ENCODE data around the gene PCBP3. TPM values are rescaled to one million over a fixed set of nuclear protein-coding genes. Genes with fewer than 3 reads are reported as not detected.

PCBP3 gene
- total and polyA plus RNA-seq, 2 of the 8 experiments (the other 6 are each of a cell fraction or from before 2014, with no cell fraction given), result 3.5 to 6.3 TPM

- Histone ChIP-seq H2BK5ac (ENCODE audit: low read depth, low read length) (no peak overlapping the region), H4K20me1 (replicated peaks in 1 of 2; ENCODE audit: control insufficient read depth in 1 of 2, insufficient read depth in 2 of 2, low read length in 2 of 2) (peaks cover 0 to 2% of the 10 kb centered on the region in 2 experiments), H3K18ac (ENCODE audit: extremely low read depth, low read length) (no peak overlapping the region), H2BK15ac (ENCODE audit: low read length) (no peak overlapping the region), H4K8ac (ENCODE audit: extremely low read depth, insufficient read depth, low read length) (peak overlapping the region; percentile 54; the same call in 1 of the 2 replicates), H3K4ac (replicated peaks; ENCODE audit: insufficient read length, low read depth, low read length) (no peak overlapping the region), H3K4me3 (ENCODE audit: extremely low read depth in 1 of 4, insufficient read depth in 2 of 4, low read depth in 3 of 4, low read length in 4 of 4) (no peak overlapping the region), H3K9me3 (ENCODE audit: insufficient read depth in 2 of 2, low read depth in 1 of 2, low read length in 1 of 2) (no peaks in the 10 kb centered on the region), H2AFZ (ENCODE audit: low read length) (no peak overlapping the region), H3K79me1 (ENCODE audit: low read depth, low read length) (no peaks in the 10 kb centered on the region; the same call in 1 of the 2 replicates), H2BK20ac (ENCODE audit: low read length) (no peak overlapping the region), H2BK12ac (ENCODE audit: low read depth, low read length) (peak overlapping the region; percentile 39; the same call in 1 of the 2 replicates), H3K14ac (ENCODE audit: insufficient read length) (no peak overlapping the region), H2BK120ac (replicated peaks; ENCODE audit: low read depth, low read length) (no peak overlapping the region), H3K27ac (ENCODE audit: low read depth, low read length) (no peak overlapping the region), H3K23me2 (ENCODE audit: low read depth, low read length) (no peaks in the 10 kb centered on the region; the same call in 1 of the 2 replicates), H3K36me3 (ENCODE audit: control insufficient read depth in 2 of 4, insufficient read depth in 4 of 4, low read length in 3 of 4) (no peaks in the 10 kb centered on the region), H3K27me3 (replicated peaks in 1 of 4; ENCODE audit: control insufficient read depth in 3 of 4, extremely low read depth in 1 of 4, insufficient read depth in 3 of 4, low read length in 3 of 4) (no peaks in the 10 kb centered on the region), H3K4me2 (ENCODE audit: insufficient read depth in 1 of 2, low read depth in 2 of 2, low read length in 2 of 2) (no peak overlapping the region), H3K23ac (ENCODE audit: insufficient read length) (no peak overlapping the region), H2AK5ac (ENCODE audit: low read depth, low read length) (no peak overlapping the region), H4K91ac (replicated peaks; ENCODE audit: insufficient read length, low read length) (no peak overlapping the region), H3K4me1 (replicated peaks in 1 of 4; ENCODE audit: control insufficient read depth in 3 of 4, insufficient read depth in 4 of 4, low read length in 3 of 4) (0 out of 7 replicates have a peak, but pooled peaks cover 0 to 2% (median 0%) of the 10 kb centered on the region in 4 experiments), H3K9ac (replicated peaks in 1 of 4; ENCODE audit: extremely low read depth in 1 of 4, low read depth in 3 of 4, low read length in 3 of 4) (no peak overlapping the region), H3K56ac (replicated peaks; ENCODE audit: insufficient read length, low read depth, low read length) (no peak overlapping the region), H4K5ac (ENCODE audit: insufficient read length, low read depth, low read length) (no peak overlapping the region), H3K79me2 (ENCODE audit: control insufficient read depth in 1 of 2, insufficient read depth in 2 of 2, low read length in 2 of 2) (no peaks in the 10 kb centered on the region)
- WGBS, 2 experiments (ENCODE audit: extremely low coverage in 1 of 2, insufficient coverage in 1 of 2, insufficient read length in 1 of 2, insufficient replicate concordance in 2 of 2, low coverage in 1 of 2, low lambda C conversion rate in 2 of 2, missing lambda C conversion rate in 1 of 2), result 76% methylated on average over 11 of the region's 11 CpGs; no CpG with 5 or more reads in 1 of the 2 experiments
- ChIA-PET CTCF (ENCODE audit: partially characterized antibody) (no interaction called here), POLR2A (ENCODE audit: partially characterized antibody) (no interaction called here)
- DNase-seq (ENCODE audit: low read depth in 1 of 2, low spot score in 2 of 2), result no peak
- no peak for FAIRE-seq
- TF ChIP-seq CTCF (IDR thresholded peaks at IDR 0.05; ENCODE audit: control extremely low read depth in 1 of 3, insufficient read depth in 1 of 3, low read depth in 1 of 3, low read length in 3 of 3) (peak; percentile 33 to 59 (median 45); a peak in 3 of 4 replicates), KDM4A (IDR thresholded peaks at IDR 0.05; ENCODE audit: low read depth, low read length, severe bottlenecking) (no peak), CEBPB (IDR thresholded peaks at IDR 0.05; ENCODE audit: low read depth, low read length) (no peak), POU5F1 (IDR thresholded peaks at IDR 0.05; ENCODE audit: low read depth, low read length) (no peak), JUND (IDR thresholded peaks at IDR 0.05; ENCODE audit: low read length) (no peak), EP300 (IDR thresholded peaks at IDR 0.05; ENCODE audit: borderline replicate concordance in 1 of 2, low read depth in 2 of 2, low read length in 2 of 2) (no peak), BRCA1 (IDR thresholded peaks at IDR 0.05; ENCODE audit: low read depth, low read length) (no peak), SIX5 (IDR thresholded peaks at IDR 0.05; ENCODE audit: low read depth, low read length) (no peak), RAD21 (IDR thresholded peaks at IDR 0.05 in 1 of 2, conservative IDR thresholded peaks at IDR 0.05 in 1 of 2; ENCODE audit: low read depth in 2 of 2, low read length in 2 of 2) (peak; percentile 43 to 47; a peak in 3 of 4 replicates), ASH2L (IDR thresholded peaks at IDR 0.05; ENCODE audit: low read length) (no peak), TCF12 (IDR thresholded peaks at IDR 0.05; ENCODE audit: low read depth, low read length) (no peak), GABPA (IDR thresholded peaks at IDR 0.05; ENCODE audit: borderline replicate concordance, insufficient read depth, low read length) (no peak)
Observed at GRCh38 chr21:45768740-45769048, 125.2 kb downstream of the PCBP3 start.
